Sciatic nerve (tissue), 2 donors: ENCODE measurements around the gene SSBP2. TPM values are rescaled to one million over a fixed set of nuclear protein-coding genes. Genes with fewer than 3 reads are reported as not detected.

Source experiments
- ATAC-seq: fragments of 200-7000 bp; cut with Tn5 transposase; one replicate; pipeline ENCODE4 v1.9.1; 2020; ENCODE audit warnings: mild to moderate bottlenecking, moderate library complexity
- DNase-seq: peaks from one replicate; pipeline ENCODE4 v3.0.0-alpha.2; 2020; ENCODE audit warnings: low spot score
- intact Hi-C: fragments of 100-400 bp; cut with DNase I; formaldehyde crosslinking; loops from one replicate; pipeline ENCODE4 v1.14.2; 2022
- total RNA-seq: library from RNA; stranded (reverse); fragmentation: NEBNext Ultra II Directional; extraction: Animal tissue kit (Norgen Biotek cat#: 25700); gene quantifications from one replicate; pipeline ENCODE4 v1.2.1, GENCODE V29; 2021
- donor health status: DM: no; HTN: no; CAD: no.
- donor health status: DM: no; HTN: no; CAD: no.

Gene SSBP2
- total RNA-seq, 1 donor from 2014 or later = 131 TPM

DNA sequence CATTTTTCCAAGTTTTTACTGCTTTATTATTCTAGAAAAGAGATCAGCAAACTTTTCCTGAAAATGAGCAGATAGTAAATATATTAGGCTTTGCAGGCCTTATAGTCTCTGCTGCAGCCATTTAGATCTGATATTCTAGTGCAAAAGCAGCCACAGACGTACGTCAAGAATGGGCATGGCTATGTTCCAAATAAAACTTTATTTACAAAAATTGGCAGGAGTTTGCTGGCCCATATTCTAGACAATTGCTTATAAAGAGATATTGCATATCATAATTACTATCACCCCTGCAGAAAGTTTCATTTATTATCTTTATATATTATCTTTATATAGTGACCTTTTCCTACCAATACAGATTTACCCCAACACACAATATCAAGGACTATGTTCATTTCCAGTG lies 195.0 kb downstream of the SSBP2 start:
- DNase-seq = no peak
- intact Hi-C loops = no loop called here
- ATAC-seq = no peak

- DNase-seq (no peak), ATAC-seq (no peak)
- intact Hi-C loops = no loop called here
These were observed 196.2 kb downstream of the SSBP2 start for GRCh38 chr5:81554647-81555046.

GRCh38 chr5:81553567-81554212 lies 197.2 kb downstream of the SSBP2 start:
- no peak for DNase-seq
- ATAC-seq = no peak
- intact Hi-C loops = no loop called here

- no peak for ATAC-seq
- no peak for DNase-seq
- intact Hi-C loops = no loop called here
These were observed 197.9 kb downstream of the SSBP2 start for GRCh38 chr5:81552852-81553566.

DNA sequence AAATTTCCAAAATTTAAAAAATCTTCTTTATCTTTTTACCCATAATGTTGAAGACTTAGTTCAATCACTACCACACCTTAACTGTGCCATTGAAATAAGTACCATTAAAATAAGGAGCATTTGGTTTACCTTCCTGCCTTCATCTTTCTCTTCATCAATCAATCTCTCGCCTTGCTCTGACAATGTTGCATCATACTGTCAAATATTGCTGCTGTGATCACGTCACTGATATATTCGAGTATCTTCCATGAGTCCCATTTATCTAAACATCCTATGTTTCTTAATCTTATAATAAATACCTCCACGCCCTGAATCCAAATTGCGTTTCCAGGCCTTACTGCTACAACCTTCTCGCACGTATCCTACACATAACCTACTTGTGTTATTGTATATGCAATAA lies 201.8 kb downstream of the SSBP2 start:
- ATAC-seq (no peak), DNase-seq (no peak)
- intact Hi-C loops = no loop called here

DNA sequence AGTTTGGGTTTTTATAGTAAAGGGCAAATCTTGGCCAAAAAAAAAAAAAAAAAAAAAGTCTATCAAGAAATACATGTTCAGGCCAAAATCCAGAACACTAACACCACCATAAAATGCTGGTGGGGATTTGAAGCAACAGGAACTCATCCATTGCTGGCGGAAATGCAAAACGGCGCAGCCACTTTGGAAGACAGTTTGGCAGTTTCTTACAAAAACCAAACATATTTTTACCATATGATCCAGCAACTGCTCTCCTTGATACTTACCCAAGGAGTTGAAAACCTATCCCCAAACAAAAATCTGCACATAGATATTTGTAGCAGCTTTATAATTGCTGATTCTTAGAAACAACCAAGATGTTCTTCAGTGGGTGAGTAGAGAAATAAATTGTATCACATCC lies 203.9 kb downstream of the SSBP2 start:
- intact Hi-C loops = no loop called here
- no peak for DNase-seq
- ATAC-seq = no peak

GRCh38 chr5:81545911-81546310 lies 205.0 kb downstream of the SSBP2 start:
- ATAC-seq (no peak), DNase-seq (no peak)
- intact Hi-C loops = no loop called here

- ATAC-seq = no peak
- intact Hi-C loops = no loop called here
- DNase-seq = no peak
These were observed 206.4 kb downstream of the SSBP2 start for GRCh38 chr5:81544351-81545018.

DNA sequence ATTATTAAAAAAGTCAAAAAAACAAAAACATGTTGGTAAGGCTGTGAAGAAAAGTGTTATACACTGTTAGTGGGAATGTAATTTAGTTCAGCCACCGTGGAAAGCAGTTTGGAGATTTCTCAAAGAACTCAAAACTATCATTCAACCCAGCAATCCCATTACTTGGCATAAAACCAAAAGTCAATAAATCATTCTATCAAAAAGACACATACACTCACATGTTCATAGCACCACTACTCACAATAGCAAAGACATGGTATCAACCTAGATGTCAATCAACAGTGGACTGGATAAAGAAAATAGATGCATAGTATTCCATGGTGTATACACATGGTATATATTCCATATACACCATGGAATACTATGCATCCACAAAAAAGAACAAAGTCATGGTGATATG lies 208.7 kb downstream of the SSBP2 start:
- intact Hi-C loops = no loop called here
- DNase-seq (no peak), ATAC-seq (no peak)

DNA sequence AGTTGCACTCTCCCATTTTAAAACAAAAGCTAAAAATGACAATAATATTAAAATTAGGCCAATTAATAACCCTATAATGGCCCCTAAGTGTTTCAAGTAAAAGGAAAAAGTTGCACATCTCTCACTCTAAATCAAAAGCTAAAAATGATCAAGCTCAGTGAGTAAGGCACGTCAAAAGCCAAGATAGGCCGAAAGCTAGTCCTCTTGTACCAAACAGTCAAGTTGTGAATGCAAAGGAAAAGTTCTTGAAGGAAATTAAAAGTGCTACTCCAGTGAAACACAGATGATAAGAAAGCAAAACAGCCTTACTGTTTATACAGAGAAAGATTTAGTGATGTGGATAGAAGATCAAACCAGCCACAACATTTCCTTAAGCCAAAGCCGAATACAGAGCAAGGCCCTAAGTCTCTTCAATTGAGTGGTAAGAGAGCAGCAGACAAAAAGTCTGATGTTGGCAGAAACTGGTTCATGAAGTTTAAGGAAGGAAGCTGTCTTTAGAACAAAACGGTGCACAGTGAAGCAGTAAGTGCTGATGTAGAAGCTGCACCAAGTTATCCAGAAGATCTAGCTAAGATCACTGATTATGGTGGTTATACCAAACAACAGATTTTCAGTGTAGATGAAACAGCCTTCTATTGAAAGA lies 212.9 kb downstream of the SSBP2 start:
- ATAC-seq = no peak
- intact Hi-C loops = no loop called here

GRCh38 chr5:81534441-81534840 lies 216.5 kb downstream of the SSBP2 start:
- ATAC-seq (no peak), DNase-seq (no peak)
- intact Hi-C loops = no loop called here

More for the DNA sequence above, 212.9 kb downstream of the SSBP2 start:
- no peak for DNase-seq

- intact Hi-C loops = no loop called here
These were observed 217.1 kb downstream of the SSBP2 start for GRCh38 chr5:81533629-81534405.

GRCh38 chr5:81530919-81531318 lies 220.0 kb downstream of the SSBP2 start:
- intact Hi-C loops = no loop called here
- DNase-seq = no peak
- ATAC-seq = no peak

More at GRCh38 chr5:81533629-81534405, 217.1 kb downstream of the SSBP2 start:
- DNase-seq (no peak), ATAC-seq (no peak)

GRCh38 chr5:81525690-81526089 lies 225.2 kb downstream of the SSBP2 start:
- no peak for DNase-seq
- intact Hi-C loops = no loop called here
- ATAC-seq = no peak

GRCh38 chr5:81524015-81524414 lies 226.9 kb downstream of the SSBP2 start:
- no peak for ATAC-seq
- intact Hi-C loops = no loop called here
- DNase-seq = no peak

DNA sequence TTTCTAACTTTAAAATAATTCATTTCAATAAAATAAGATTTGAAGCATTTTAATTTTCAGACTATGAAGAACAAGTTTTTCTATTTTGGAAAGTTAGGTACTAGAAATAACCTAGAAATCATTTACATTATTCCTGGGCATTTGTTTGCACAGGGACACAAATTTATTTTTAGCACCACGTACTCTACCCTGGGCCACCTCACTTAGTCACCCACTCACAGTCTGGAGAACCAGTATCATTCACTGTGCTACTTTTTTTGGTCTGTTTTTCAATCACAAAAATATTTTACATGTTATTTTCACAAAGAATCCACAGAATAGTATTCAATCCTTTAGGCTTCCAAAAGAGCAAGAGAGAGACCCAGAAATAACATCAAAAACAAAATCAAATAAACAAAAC lies 228.3 kb downstream of the SSBP2 start:
- intact Hi-C loops = no loop called here
- ATAC-seq (no peak), DNase-seq (no peak)

GRCh38 chr5:81520769-81521168 lies 230.1 kb downstream of the SSBP2 start:
- DNase-seq (no peak), ATAC-seq (no peak)
- intact Hi-C loops = no loop called here

GRCh38 chr5:81519217-81519905 lies 231.5 kb downstream of the SSBP2 start:
- no peak for ATAC-seq
- no peak for DNase-seq
- intact Hi-C loops = no loop called here

DNA sequence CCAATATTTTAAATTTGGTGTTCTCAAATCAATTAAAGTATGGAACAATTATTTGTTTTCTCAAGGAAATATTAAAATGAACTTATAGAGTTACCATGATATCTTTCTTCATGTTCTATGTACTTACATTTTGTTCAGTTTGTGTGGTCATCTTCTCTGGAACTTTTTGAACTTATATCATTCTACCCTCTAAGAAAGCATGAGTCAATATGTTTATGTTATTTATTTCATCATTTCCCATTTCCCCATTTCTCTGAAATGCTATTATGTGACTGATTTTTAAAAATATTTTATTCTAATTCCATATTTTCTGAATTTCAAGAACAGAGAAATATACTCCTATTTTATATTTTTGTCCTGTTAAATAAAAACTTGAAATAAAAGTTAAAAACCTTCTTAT lies 233.4 kb downstream of the SSBP2 start:
- DNase-seq (no peak), ATAC-seq (no peak)
- intact Hi-C loops = no loop called here
